GF-D8 (cell line): ENCODE data around the gene LOC128125822.

Source experiments
- DNase-seq: peaks from one replicate; lab custom pipeline; 2025; lab: John Stamatoyannopoulos, UW

The LOC128125822 gene

DNA sequence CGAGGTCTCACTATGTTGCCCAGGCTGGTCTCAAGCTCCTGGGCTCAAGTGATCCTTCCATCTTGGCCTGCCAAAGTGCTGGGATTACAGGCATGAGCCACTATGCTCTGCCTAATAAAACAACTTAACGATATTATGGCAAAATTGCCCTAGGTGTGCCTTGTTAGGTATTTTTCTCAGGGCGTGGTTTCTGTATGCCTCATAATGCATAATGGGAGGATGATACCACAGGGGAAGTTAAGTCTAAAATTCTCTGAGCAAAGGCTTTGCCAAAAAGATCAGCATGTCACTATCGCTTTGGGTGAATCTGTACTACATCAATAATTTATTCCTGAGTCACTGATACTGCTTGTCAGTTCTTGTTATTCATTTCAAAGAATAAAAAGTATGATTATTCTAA lies 15.9 kb upstream of the LOC128125822 start:
- DNase-seq = no peak

DNA sequence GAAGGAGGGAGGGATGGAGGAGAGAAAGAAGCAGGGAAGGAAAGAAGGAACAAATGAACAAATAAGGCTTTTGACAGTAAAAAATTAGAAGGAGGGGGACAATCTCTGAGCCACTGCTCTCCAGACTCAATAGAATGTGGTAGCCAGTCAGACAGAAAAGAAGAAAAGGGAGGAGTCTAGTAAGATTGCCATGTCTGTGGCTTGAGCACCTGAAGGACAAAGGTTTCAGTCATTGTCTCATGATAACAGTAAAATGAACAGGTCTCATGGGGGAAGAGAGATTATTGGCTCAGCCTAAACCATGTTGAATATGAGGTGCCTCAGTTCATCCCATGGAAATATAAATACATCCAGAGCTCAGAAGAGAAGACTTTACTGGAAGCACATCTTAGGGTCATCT lies 14.0 kb upstream of the LOC128125822 start:
- no peak for DNase-seq

DNA sequence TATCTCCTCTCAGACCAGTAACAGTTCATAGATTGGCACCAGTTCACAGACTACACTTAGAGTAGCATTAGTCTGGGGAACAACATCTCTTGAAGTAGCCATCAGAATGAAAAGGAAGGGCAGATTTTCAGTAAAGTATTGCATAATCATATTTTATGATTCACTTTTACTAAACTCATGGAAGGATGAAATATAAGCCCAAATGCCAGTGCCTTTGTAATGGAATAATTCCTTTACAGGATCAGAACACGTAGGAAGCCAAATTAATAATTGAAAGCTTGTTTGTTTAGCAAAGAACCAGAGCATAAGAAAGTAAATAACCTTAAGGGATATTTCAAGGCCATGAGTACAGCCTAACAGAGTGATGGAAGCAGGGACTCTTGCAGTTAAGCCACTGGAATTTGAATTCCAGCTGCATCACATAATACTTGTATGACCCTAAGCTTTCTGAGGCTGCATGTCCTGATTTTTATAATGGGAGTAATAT lies 11.4 kb upstream of the LOC128125822 start:
- no peak for DNase-seq

DNA sequence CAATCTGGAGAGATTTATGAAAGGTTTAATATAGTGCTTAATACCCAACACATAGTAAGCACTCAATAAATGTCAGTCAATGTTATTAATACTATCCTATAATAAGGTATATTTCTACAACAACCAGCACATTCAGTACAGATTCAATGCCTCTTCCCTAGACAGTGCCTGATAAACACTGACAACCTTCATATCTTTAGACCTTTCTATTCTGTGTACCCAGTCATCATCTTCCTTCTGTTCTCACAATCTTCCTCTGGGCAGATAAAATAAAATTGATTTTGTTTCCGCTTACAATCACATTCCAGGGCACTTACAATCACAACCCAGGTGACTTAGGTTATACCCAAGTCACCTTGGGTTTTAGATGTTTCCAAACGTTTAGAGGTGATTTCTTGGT lies 11.0 kb upstream of the LOC128125822 start:
- DNase-seq = no peak

GRCh38 chr6:63563235-63563634 lies 9.0 kb upstream of the LOC128125822 start:
- no peak for DNase-seq

DNA sequence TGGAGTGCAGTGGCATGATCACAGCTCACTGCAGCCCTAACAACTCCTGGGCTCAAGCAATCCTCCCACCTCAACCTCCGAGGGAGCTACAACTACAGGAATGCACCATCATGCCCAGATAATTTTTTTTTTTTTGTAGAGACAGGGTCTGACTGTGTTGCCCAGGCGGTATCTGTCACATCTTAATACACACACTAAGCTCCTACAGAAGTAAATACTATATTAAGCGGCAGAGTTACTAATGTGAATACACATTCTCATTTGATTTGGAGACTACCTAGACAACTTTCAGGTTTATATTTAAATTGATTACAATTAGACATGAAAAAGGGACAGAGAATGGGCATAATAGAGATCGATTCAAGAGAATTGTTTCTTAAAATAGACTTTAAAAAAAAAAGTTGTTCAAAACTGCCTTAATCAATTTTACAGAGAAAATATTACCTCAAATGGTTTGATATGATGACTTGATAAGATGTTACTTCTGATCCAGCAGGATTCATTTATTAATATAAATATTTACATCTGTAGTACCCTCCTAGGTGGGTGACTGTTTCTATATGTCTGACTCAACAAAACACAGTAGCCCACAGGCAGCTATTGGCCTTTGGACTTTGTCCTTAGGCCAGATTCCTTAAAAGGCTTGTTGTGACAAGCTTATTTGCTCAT lies 7.1 kb upstream of the LOC128125822 start:
- DNase-seq = no peak

DNA sequence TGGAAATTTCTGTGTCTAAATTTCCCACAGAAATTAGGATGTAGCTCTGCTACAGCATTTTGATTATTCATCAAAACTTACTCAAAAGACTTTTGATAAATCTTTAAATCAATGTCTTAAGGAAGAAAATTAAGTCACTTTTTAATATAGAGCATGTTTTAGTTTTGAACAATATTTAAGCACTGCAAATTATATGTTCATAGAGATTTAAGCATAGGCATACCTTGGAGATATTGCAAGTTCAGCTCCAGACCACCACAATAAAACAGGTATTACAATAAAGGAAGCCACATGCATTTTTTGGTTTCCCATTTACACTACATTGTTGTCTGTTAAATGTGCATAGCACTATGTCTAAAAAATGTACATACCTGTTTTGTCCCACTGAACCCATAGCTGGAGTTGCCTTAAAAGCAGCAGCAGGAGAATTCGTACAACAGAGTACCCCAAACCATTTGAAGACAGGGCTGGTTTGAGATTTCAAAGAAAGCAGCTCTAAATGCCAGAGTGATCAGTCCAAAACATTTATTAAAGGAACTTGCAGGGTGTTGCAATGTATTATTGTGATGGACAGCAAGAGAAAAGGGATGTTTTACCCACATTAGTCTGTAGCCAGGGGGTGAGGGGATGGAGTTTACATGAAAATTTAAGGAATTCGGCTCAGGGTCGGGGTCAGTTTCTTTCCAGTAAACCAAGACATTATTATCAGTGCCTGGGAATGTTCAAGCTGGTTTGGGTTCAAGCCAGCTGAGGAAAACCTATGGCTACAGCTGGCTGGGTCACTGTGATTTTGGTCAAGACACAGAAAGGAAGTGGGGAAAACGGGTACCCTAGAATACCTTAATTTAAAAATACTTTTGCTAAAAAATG lies 6.3 kb upstream of the LOC128125822 start:
- DNase-seq = no peak

GRCh38 chr6:63567966-63568365 lies 4.3 kb upstream of the LOC128125822 start:
- no peak for DNase-seq

- DNase-seq = no peak
Observed at GRCh38 chr6:63571361-63572043, 778 bp upstream of the LOC128125822 start.

DNA sequence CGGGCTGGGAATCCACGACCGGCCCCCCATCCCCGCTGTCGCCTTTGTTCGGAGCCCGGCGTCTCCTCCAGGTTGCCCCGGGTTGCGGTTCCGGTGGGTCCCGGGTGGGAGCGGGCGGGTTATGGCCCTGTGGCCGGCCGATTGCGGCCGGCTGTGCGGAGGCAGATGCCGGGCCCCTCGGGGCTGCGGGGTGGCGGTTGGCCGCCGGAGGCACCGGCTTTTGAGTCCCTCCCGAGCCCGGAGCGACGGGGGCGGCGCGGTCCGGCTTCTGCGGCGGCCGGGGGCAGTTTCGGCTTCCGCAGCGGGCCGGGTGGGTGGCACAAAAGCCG lies 431 bp downstream of the LOC128125822 start:
- DNase-seq = no peak

DNA sequence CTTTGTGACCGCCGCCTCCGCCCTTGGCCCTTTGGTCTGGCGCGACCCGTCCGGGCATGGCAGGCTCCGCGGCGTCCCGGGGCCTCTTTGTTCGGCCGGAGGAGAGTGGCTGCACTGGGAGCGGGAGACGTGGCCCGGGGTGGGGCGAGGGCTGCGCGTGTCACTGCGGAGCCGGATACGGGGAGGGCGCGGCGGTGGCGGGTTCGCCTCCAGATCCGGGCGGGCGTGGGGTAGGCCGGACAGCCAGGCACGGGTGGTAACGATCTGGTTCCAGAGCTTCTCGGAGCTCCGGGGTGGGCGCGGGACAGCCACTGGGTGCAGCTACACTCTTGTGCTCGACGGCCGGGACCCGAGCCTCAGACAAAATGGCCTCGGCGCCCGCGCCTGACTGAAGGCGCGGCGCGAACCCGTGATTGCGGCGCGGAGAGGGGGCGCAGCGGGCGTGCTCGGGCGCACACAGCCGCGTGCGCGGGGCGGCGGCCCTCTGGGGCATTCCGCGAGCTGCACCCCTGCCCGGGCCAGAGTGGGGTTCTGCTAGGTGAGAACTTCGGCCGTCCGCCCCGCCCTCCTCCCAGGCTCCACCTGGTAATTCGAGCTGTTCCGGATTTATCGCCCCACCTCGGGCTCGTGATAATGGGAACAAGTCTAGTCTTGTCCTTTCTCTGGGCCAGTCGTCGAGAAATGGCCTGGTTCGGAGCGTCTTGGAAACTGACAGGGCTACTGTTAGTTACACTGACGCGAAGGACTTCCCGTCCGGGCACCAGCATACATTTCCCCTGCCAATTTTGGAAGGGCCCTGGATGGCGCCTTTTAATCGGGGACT lies 1.0 kb downstream of the LOC128125822 start:
- DNase-seq = no peak

GRCh38 chr6:63573899-63574553 lies 1.7 kb downstream of the LOC128125822 start:
- peak; percentile 59 for DNase-seq

DNA sequence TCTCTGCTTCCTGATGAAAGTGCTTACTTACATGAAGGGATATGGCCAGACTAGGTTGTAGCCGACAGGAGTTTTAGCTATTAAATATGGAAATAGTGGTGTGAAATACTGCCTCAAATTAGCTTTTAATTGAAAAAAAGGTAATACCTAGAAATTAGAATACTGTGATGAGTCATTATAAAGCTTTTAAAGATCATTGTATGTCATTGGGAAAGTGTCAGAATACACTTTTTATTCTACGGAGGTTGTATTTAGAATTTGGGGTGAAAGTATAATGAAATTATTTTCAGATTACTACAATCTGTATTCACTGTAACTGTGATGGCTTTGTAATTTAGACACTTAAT lies 2.2 kb downstream of the LOC128125822 start:
- DNase-seq = no peak

GRCh38 chr6:63576147-63576772 lies 4.0 kb downstream of the LOC128125822 start:
- DNase-seq = no peak

- DNase-seq = no peak
Observed at GRCh38 chr6:63576985-63577712, 4.9 kb downstream of the LOC128125822 start.

DNA sequence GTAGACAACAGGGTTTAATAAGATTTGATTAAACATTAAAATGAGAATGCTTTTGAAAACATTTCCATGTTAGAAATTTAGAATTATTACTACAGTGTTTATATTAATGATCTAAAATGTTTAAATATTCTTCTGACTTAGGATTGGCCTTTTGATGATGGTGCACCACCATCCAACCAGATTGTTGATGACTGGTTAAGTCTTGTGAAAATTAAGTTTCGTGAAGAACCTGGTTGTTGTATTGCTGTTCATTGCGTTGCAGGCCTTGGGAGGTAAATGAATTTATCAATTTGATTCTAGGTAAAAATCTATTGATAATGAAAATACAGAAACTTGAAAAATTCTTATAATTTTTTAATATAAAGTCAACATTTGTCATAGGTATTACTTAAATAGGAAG lies 6.5 kb downstream of the LOC128125822 start:
- DNase-seq = no peak

DNA sequence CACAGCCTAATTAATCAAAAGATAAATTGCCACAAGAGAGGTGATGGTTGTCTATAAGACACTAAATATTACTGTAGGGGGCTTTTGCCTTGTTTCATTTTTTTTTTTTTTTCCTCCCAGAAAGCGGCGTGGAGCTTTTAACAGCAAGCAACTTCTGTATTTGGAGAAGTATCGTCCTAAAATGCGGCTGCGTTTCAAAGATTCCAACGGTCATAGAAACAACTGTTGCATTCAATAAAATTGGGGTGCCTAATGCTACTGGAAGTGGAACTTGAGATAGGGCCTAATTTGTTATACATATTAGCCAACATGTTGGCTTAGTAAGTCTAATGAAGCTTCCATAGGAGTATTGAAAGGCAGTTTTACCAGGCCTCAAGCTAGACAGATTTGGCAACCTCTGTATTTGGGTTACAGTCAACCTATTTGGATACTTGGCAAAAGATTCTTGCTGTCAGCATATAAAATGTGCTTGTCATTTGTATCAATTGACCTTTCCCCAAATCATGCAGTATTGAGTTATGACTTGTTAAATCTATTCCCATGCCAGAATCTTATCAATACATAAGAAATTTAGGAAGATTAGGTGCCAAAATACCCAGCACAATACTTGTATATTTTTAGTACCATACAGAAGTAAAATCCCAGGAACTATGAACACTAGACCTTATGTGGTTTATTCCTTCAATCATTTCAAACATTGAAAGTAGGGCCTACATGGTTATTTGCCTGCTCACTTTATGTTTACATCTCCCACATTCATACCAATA lies 7.8 kb downstream of the LOC128125822 start:
- DNase-seq = no peak

- DNase-seq = no peak
Observed at GRCh38 chr6:63580704-63580961, 8.4 kb downstream of the LOC128125822 start.

- DNase-seq = no peak
Observed at GRCh38 chr6:63581355-63582013, 9.2 kb downstream of the LOC128125822 start.
